ENCODE results near the gene PPIG.

The PPIG gene

GRCh38 chr2:169659320-169659719, 75.2 kb downstream of the PPIG start:
- Mint-ChIP-seq H3K36me3 (ENCODE audit: low read depth) (no peaks in the 10 kb centered on the region), H3K27me3 (no peaks in the 10 kb centered on the region), H3K9me3 (no peaks in the 10 kb centered on the region), H3K4me3 (no peak overlapping the region), H3K27ac (no peak overlapping the region), H3K4me1 (ENCODE audit: low read depth) (peaks cover 7% of the 10 kb centered on the region)
- intact Hi-C loops (cut with micrococcal nuclease): no loop called here

- Mint-ChIP-seq H3K27ac (no peak overlapping the region), H3K36me3 (ENCODE audit: low read depth) (no peaks in the 10 kb centered on the region), H3K27me3 (no peaks in the 10 kb centered on the region), H3K9me3 (no peaks in the 10 kb centered on the region), H3K4me1 (ENCODE audit: low read depth) (peaks cover 8% of the 10 kb centered on the region), H3K4me3 (no peak overlapping the region)
- intact Hi-C loops (cut with micrococcal nuclease): no loop called here
Observed at GRCh38 chr2:169661265-169661664, 77.1 kb downstream of the PPIG start.

- Mint-ChIP-seq H3K27me3 (no peaks in the 10 kb centered on the region), H3K36me3 (ENCODE audit: low read depth) (no peaks in the 10 kb centered on the region), H3K9me3 (no peaks in the 10 kb centered on the region), H3K4me3 (no peak overlapping the region), H3K4me1 (ENCODE audit: low read depth) (peaks cover 6% of the 10 kb centered on the region), H3K27ac (no peak overlapping the region)
- intact Hi-C loops (cut with micrococcal nuclease): no loop called here
Observed at GRCh38 chr2:169662744-169663143, 78.6 kb downstream of the PPIG start.

- H3K4me3 Mint-ChIP-seq: no peak overlapping the region
- peaks cover 6% of the 10 kb centered on the region for H3K4me1 Mint-ChIP-seq (ENCODE audit: low read depth)
- no peak overlapping the region for H3K27ac Mint-ChIP-seq
- H3K36me3 Mint-ChIP-seq (ENCODE audit: low read depth): no peaks in the 10 kb centered on the region
- no peaks in the 10 kb centered on the region for H3K9me3 Mint-ChIP-seq
- no peaks in the 10 kb centered on the region for H3K27me3 Mint-ChIP-seq
- intact Hi-C loops (cut with micrococcal nuclease): no loop called here
Observed at GRCh38 chr2:169663247-169663646, 79.1 kb downstream of the PPIG start.

- Mint-ChIP-seq H3K27ac (no peak overlapping the region), H3K36me3 (ENCODE audit: low read depth) (no peaks in the 10 kb centered on the region), H3K27me3 (no peaks in the 10 kb centered on the region), H3K9me3 (no peaks in the 10 kb centered on the region), H3K4me1 (ENCODE audit: low read depth) (peaks cover 6% of the 10 kb centered on the region), H3K4me3 (no peak overlapping the region)
- intact Hi-C loops (cut with micrococcal nuclease): no loop called here
Observed at GRCh38 chr2:169664600-169664977, 80.4 kb downstream of the PPIG start.

- no peaks in the 10 kb centered on the region for H3K36me3 Mint-ChIP-seq (ENCODE audit: low read depth)
- no peaks in the 10 kb centered on the region for H3K9me3 Mint-ChIP-seq
- intact Hi-C loops (cut with micrococcal nuclease): no loop called here
- H3K4me1 Mint-ChIP-seq (ENCODE audit: low read depth): peaks cover 6% of the 10 kb centered on the region
- H3K4me3 Mint-ChIP-seq: no peak overlapping the region
- no peaks in the 10 kb centered on the region for H3K27me3 Mint-ChIP-seq
- H3K27ac Mint-ChIP-seq: no peak overlapping the region
Observed at GRCh38 chr2:169664978-169665930, 81.1 kb downstream of the PPIG start.

- peaks cover 2% of the 10 kb centered on the region for H3K27me3 Mint-ChIP-seq
- peaks cover 6% of the 10 kb centered on the region for H3K4me1 Mint-ChIP-seq (ENCODE audit: low read depth)
- H3K27ac Mint-ChIP-seq: no peak overlapping the region
- no peak overlapping the region for H3K4me3 Mint-ChIP-seq
- no peaks in the 10 kb centered on the region for H3K36me3 Mint-ChIP-seq (ENCODE audit: low read depth)
- H3K9me3 Mint-ChIP-seq: no peaks in the 10 kb centered on the region
- intact Hi-C loops (cut with micrococcal nuclease): no loop called here
Observed at GRCh38 chr2:169667583-169667982, 83.4 kb downstream of the PPIG start.

- intact Hi-C loops (cut with micrococcal nuclease): no loop called here
- H3K27ac Mint-ChIP-seq: no peak overlapping the region
- no peaks in the 10 kb centered on the region for H3K4me1 Mint-ChIP-seq (ENCODE audit: low read depth)
- H3K9me3 Mint-ChIP-seq: no peaks in the 10 kb centered on the region
- H3K27me3 Mint-ChIP-seq: peaks cover 2% of the 10 kb centered on the region
- H3K36me3 Mint-ChIP-seq (ENCODE audit: low read depth): no peaks in the 10 kb centered on the region
- no peak overlapping the region for H3K4me3 Mint-ChIP-seq
Observed at GRCh38 chr2:169670215-169670651, 86.1 kb downstream of the PPIG start.

GRCh38 chr2:169670937-169671336, 86.8 kb downstream of the PPIG start:
- Mint-ChIP-seq H3K4me3 (no peak overlapping the region), H3K4me1 (ENCODE audit: low read depth) (no peaks in the 10 kb centered on the region), H3K27me3 (peaks cover 2% of the 10 kb centered on the region), H3K27ac (no peak overlapping the region), H3K36me3 (ENCODE audit: low read depth) (no peaks in the 10 kb centered on the region), H3K9me3 (no peaks in the 10 kb centered on the region)
- intact Hi-C loops (cut with micrococcal nuclease): no loop called here

GRCh38 chr2:169672406-169672805, 88.3 kb downstream of the PPIG start:
- intact Hi-C loops (cut with micrococcal nuclease): no loop called here
- peaks cover 2% of the 10 kb centered on the region for H3K27me3 Mint-ChIP-seq
- no peak overlapping the region for H3K4me3 Mint-ChIP-seq
- H3K9me3 Mint-ChIP-seq: no peaks in the 10 kb centered on the region
- H3K36me3 Mint-ChIP-seq (ENCODE audit: low read depth): no peaks in the 10 kb centered on the region
- H3K4me1 Mint-ChIP-seq (ENCODE audit: low read depth): no peaks in the 10 kb centered on the region
- H3K27ac Mint-ChIP-seq: no peak overlapping the region

GRCh38 chr2:169673106-169673505, 89.0 kb downstream of the PPIG start:
- Mint-ChIP-seq H3K9me3 (no peaks in the 10 kb centered on the region), H3K4me1 (ENCODE audit: low read depth) (no peaks in the 10 kb centered on the region), H3K27ac (no peak overlapping the region), H3K4me3 (no peak overlapping the region), H3K36me3 (ENCODE audit: low read depth) (no peaks in the 10 kb centered on the region), H3K27me3 (peaks cover 2% of the 10 kb centered on the region)
- intact Hi-C loops (cut with micrococcal nuclease): no loop called here

GRCh38 chr2:169673921-169674320, 89.8 kb downstream of the PPIG start:
- Mint-ChIP-seq H3K27me3 (peaks cover 2% of the 10 kb centered on the region), H3K27ac (no peak overlapping the region), H3K9me3 (no peaks in the 10 kb centered on the region), H3K36me3 (ENCODE audit: low read depth) (no peaks in the 10 kb centered on the region), H3K4me3 (no peak overlapping the region), H3K4me1 (ENCODE audit: low read depth) (no peaks in the 10 kb centered on the region)
- intact Hi-C loops (cut with micrococcal nuclease): no loop called here

GRCh38 chr2:169676357-169676756, 92.2 kb downstream of the PPIG start:
- Mint-ChIP-seq H3K9me3 (peaks cover 5% of the 10 kb centered on the region), H3K4me1 (ENCODE audit: low read depth) (no peaks in the 10 kb centered on the region), H3K27ac (no peak overlapping the region), H3K36me3 (ENCODE audit: low read depth) (no peaks in the 10 kb centered on the region), H3K27me3 (peaks cover 2% of the 10 kb centered on the region), H3K4me3 (no peak overlapping the region)
- intact Hi-C loops (cut with micrococcal nuclease): no loop called here

- Mint-ChIP-seq H3K36me3 (ENCODE audit: low read depth) (no peaks in the 10 kb centered on the region), H3K4me1 (ENCODE audit: low read depth) (no peaks in the 10 kb centered on the region), H3K27me3 (peaks cover 2% of the 10 kb centered on the region), H3K9me3 (peaks cover 5% of the 10 kb centered on the region), H3K4me3 (no peak overlapping the region), H3K27ac (no peak overlapping the region)
- intact Hi-C loops (cut with micrococcal nuclease): no loop called here
Observed at GRCh38 chr2:169676850-169677249, 92.7 kb downstream of the PPIG start.

GRCh38 chr2:169683054-169683424, 98.9 kb downstream of the PPIG start:
- intact Hi-C loops (cut with micrococcal nuclease): no loop called here
- Mint-ChIP-seq H3K27me3 (no peaks in the 10 kb centered on the region), H3K4me3 (no peak overlapping the region), H3K9me3 (peaks cover 5% of the 10 kb centered on the region), H3K4me1 (ENCODE audit: low read depth) (no peaks in the 10 kb centered on the region), H3K27ac (no peak overlapping the region), H3K36me3 (ENCODE audit: low read depth) (no peaks in the 10 kb centered on the region)
